OCI-LY3 (cell line): ENCODE results near the gene DOK3.

Experiments used
- CTCF ChIP-seq: fragments of 200-600, 300-600 bp; sonication (generic); IDR thresholded peaks from 2 replicates; pipeline ENCODE4 v1.5.1; 2014; ENCODE audit warnings: antibody characterized with exemption, low read length, low read depth
- EZH2phosphoT487 ChIP-seq: fragments of 200-600 bp; shearing (Covaris generic); IDR thresholded peaks from 2 replicates; pipeline ENCODE4 v1.6.1; 2018; ENCODE audit warnings: antibody characterized with exemption, mixed run types, low read depth

GRCh38 chr5:177515580-177515979, 6.0 kb upstream of the DOK3 start:
- TF ChIP-seq CTCF (no peak), EZH2phosphoT487 (no peak)
